Ramos (cell line): ENCODE data around the gene GABBR2.
"Not testable (repeated sequence)": the region's sequence is repeated elsewhere in the genome, so short reads cannot be mapped to it uniquely, and the experiment has no call there.

Experiments
- in situ Hi-C: fragments of 300-500 bp; cut with MboI; formaldehyde crosslinking; loops from one replicate; pipeline ENCODE4 v1.14.3; 2022; ENCODE audit warnings: low sequenced_read_pairs; ENCODE audit not compliant: unreplicated experiment

The GABBR2 gene

DNA sequence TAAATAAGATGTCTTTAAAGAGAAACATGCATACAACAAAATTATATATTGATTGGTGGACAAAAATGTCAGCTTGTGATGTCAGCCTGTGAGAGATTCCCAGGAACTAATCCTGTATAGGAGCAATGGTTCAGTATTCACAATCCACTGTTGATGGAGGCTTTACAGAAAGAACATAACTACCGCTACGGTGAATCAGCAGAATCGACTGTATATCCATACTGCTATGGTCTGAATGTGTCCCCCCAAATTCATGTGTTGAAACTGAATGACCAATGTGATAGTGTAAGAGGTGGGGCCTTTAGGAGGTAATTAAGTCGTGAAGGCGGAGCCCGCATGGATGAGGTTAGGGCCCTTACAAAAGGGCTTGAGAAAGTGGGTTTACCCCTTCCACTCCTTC is 412.9 kb downstream of the GABBR2 start:
- in situ Hi-C loops: no loop called here

DNA sequence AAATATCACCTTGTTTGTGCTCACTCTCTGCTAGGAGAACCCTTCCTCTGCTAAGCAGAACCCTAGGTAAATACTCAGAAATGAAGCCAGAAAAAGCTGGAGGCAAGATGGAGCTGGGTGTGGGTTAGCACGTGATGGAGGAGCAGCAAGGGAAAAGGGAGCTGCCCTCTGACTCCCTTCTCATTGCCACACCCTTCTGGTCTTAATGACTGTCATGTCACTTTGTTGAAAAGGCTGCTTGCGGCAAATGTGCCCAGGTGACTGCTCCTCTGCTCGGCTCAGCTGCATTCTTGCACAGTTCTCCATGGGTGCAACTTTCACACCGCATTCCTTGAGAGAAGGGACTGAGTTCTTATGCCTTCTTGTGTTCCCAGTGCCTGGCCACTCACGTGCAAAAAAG is 416.9 kb downstream of the GABBR2 start:
- in situ Hi-C loops: no loop called here

DNA sequence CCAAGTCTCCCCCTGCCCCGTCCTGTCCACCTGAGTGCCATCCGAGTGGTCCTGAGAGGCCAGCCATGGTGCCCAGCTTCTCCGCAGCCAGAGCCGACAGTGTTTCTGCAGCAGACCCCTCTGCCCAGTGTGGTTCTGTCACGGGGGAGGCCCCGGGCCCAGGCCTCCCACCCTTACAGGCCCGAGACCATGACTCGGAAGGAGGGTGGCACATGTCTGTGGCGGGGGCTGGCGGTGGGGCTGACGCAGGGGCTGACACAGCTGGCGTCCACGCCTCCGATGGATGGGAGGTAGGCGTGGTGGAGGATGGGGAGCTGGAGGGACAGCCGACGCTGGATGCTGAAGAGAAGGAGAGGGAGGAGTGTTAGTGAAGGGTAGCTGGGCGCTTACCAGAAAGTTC is 418.3 kb downstream of the GABBR2 start:
- in situ Hi-C loops: no loop called here

DNA sequence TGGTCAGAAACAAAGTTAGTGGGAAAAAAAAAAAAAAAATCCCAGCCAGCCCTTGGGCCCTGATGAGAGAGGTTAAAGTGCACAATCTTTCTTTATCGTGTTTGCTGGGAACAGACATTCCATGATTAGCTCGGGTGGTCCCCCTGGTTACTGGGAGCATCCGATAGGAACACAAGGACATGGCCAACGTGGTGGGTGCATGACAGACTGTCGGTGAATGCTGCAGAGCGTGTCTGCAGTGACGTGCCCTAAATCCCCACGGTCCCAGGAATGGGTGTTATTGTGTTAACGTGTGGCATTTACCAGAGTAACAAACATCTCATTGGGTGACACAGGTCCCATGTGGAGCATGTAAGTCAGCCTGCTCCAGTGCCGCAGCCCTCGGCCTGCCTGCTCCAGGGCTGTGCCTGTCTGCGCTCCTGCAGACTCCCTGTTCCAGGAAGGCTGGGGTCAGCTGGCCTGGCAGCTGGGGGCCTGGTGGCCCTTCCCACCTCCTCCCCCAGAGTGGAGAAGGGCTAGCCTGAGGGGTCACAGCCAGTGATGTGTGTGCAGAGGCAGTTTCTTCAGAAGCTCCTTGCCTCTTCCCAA is 419.0 kb downstream of the GABBR2 start:
- in situ Hi-C loops: no loop called here

DNA sequence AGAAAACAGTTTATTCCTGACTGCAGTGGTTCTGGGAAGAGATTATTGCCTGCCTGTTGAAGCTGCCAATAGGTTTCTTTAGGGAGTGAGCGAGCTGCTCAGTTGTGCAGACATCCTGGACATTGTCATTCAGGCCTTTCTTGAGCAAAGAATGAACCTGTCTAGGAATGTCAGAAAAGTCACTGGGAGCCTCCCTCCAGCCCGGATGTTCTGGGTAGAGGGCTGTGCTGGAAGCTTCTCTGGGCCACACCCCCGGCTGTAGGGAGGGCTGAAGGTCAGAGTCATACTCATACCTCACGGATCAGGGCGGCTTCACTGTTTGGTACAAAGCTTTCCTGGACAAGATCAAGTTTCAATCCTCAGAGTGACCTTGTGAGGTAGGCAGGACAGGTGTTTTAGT is 419.9 kb downstream of the GABBR2 start:
- in situ Hi-C loops: no loop called here

DNA sequence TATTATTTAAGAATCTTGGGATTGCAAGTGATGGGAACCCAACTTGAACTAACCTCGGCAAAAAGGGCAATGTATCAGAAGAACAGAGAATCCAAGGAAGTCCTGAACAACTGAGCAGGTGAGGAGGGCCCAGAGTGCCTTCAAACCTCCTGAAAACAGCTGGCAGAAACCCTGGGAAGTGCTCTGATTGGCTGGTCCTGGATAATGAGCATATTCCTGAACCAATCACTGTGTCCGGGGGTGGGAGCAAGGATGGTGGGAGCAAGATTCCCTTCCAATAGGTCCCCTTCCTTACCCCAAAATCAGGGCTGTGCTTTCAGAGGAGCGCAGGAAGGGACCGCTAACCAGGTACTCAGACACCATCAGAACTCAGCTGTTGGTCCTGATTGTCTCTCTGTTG is 421.4 kb downstream of the GABBR2 start:
- in situ Hi-C loops: no loop called here

DNA sequence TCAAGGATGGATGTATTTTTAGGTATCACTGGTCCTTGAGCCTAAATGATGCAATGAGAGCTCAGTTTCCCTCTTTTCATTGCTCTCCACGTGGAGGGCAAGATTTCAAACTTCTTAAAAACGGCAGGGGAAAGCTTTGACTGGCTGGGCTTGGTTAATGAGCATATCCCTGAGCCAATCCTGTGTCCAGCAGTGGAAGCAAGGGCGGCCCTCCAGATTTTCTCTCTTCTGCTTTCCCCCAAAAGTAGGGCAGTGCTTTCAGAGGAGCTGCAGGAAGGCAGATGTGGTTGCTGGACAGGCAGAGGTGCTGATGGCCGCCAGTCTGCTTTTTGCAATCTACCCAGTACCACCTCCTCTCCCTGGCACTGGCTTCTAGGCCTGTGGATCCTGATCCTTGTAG is 423.3 kb downstream of the GABBR2 start:
- in situ Hi-C loops: no loop called here

DNA sequence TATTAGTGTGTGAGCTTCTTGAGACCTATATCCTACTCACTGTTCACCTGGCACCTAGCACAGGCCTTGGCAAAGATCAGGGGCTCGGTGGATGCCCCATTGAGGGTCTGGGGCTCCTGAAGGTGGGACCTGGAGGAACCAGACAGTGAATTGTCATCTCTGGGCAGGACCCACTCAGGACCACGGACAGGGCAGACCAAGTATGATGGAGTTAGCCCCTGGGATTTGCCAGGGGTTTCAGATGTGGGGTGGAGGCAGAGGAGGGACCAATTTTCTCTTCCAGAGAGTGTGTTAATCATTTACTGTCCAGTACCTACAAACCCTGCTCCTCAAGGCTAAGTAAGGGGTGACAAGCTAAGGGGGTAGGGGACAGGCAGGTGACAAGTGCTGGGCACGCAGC is 424.0 kb downstream of the GABBR2 start:
- in situ Hi-C loops: no loop called here

DNA sequence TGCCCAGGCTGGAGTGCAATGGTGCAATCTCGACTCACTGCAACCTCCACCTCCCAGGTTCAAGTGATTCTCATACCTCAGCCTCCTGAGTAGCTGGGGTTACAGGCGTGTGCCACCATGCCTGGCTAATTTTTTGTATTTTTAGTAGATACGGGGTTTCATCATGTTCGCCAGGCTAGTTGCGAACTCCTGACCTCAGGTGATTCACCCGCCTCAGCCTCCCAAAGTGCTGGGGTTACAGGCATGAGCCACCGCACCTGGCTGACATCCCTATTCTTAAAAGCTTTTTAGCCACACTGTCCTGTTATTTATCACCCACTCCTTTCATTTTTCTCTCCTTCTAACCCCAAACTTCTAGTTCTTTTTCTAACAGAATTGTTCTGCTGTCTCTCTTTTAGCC is 425.6 kb downstream of the GABBR2 start:
- in situ Hi-C loops: not testable (repeated sequence)

DNA sequence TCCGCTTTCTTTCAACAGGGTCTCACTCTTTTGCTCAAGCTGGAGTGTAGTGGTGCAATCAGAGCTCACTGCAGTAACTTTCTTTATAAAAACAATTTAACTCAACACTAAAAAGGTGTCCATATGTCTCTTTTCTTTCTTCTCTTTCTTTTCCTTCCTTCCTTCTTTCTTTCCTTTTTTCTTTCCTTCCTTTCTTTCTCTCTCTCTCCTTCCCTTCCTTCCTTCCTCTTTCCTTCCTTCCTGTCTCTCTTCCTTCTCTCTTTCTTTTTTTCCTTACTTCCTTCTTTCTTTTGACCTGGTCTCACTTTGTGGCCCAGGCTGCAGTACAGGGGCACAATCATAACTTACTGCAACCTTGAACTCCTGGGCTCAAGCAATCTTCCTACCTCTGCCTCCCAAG is 427.5 kb downstream of the GABBR2 start:
- in situ Hi-C loops: no loop called here

DNA sequence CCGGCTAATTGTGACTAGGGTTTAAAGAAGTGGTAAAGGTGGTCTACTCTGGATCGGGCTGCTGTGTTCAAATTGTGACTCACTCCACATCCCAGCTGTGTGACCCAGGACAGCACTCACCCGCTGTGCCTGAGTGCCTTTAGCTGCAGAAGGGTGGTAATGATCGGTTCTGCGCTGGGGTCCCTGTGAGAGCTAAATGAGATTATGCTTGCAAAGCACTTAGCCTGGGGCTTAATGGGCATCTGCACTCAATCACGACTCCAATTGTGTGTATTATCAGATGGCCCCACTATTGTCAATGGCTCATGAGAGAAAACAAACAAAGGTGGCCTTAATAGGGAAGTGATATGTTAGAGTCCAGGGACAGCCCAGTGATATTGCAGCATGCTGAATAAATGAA is 428.2 kb downstream of the GABBR2 start:
- in situ Hi-C loops: no loop called here

DNA sequence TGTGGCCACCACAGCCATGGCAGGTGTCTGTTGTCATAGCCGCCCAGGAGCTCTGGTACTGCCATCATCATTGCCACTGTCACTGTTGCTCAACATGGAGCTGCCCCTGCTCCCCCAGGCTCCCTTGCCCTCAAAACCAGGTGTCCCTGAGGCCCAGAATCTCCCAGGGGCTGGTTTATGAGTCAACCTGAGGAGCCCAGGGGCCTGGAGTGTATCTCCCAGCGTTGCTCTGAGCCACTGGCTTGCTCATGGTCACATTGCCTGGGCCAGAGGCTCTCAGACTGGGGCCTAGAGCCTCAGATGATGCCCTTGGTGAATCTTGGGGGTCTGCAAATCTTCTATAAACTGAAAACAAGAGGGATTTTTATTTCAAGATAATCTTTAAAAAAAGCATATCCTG is 428.6 kb downstream of the GABBR2 start:
- in situ Hi-C loops: no loop called here

DNA sequence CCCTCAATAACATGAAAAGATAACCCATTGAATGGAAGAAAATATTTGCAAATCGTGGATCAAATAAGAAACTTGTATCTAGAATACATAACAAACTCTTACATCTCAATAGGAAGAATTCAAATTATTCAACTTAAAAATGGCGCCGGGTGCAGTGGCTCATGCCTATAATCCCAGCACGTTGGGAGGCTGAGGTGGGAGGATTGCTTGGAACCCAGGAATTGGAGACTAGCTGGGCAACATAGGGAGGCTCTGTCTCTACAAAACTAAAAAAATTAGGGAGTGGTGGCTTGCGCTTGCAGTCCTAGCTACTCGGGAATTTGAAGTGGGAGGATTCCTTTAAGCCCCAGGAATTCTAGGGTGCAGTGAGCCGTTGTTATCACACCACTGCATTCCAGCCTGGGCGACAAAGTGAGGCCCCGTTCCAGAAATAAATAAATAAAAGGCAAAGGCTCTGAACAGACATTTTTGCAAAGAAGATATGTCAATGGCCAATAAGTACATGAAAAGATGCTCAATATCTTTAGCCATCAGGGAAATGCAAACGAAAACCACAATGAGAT is 431.7 kb downstream of the GABBR2 start:
- in situ Hi-C loops: no loop called here

DNA sequence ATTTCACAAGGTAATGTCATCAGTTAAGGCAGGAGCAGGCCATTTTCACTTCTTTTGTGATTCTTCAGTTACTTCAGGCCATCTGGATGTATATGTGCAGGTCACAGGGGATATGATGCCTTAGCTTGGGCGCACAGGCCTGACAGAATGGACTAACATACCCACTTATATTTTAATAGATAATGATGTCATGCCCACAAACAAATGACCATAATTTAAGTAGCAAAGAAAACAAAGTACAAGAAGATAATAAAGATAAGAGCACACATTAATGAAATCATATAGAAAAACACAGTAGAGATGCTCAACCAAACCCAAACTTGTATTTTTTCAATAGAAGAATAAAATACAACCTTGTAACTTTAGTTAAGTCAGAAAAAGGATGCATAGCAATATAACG is 433.6 kb downstream of the GABBR2 start:
- in situ Hi-C loops: no loop called here

DNA sequence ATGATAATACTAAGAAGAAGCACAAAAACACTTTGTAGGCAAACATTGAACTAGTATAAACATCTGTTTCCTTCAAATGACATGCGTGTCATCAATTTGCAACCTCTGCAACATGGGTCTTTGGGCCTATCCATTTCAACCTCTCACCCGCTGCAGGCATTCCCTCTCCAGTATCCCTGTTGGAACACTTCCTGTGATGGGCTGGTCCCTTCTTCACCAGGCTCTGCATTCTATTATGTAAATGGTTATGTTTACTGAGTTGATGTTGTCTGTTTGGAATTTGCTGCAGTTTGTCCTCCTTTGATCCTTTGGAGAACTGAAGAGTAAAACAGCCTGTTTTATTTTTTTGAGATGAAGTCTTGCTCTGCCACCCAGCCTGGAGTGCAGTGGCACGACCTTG is 436.7 kb downstream of the GABBR2 start:
- in situ Hi-C loops: loop anchor here (25.0 kb wide), 1 partner anchor 360 kb away; the partner anchor contains the start of gene TRMO

DNA sequence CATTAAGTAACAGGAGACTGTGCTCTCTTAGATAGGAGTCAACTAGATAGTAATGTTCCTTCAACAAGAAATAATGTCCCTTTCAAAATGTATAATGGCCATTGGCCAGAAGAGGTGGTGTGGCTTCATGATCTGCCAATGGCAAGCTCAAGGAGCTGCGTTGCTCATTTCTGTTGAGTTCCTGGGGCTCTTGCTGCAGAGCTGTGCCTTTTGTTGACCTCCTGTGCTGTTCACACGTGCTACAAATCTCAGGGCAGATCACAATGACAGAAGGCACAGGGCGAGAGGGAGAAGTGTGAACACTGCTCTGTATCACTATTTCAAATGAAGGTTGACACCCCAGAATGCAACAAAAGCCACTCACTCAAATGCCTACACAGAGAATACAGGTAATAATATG is 437.3 kb downstream of the GABBR2 start:
- in situ Hi-C loops: loop anchor here (25.0 kb wide), 1 partner anchor 359 kb away; the partner anchor contains the start of gene TRMO

DNA sequence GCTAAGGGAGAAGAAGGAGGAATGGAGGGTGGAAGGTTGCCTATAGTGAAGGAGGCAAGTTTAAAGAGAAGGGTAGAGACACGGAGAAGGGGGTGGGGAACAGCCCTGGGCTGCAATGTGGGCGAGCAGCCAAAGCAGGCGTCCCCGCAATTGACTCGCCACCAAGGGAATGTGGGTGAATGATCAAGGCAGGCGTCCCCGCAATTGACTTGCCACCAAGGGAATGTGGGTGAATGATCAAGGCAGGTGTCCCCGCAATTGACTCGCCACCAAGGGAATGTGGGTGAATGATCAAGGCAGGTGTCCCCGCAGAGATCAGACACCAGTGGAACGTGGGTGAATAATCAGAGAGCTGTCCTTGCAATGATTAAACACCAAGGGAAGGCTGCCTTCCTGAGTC is 438.5 kb downstream of the GABBR2 start:
- in situ Hi-C loops: loop anchor here (25.0 kb wide), 1 partner anchor 358 kb away; the partner anchor contains the start of gene TRMO

DNA sequence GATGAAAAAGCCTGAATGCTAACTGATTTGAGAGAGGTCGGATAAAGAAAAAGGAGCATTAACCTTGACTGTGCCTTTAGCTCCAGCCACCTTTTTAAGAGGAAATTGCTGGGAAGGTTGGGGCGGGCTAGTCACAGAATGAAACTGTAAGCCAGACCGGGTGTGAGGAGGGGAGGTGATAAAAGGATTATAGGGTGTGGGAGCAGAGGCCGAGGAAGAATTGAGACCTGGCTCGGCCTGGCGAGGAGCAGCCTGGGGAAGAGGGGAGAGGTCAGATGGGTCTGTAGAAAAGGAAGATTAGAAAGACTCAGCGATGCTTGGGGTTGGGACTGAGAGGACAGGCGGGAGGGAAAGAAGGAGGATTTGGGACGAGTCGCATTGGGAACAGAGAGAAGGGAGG is 439.1 kb downstream of the GABBR2 start:
- in situ Hi-C loops: loop anchor here (25.0 kb wide), 1 partner anchor 357 kb away; the partner anchor contains the start of gene TRMO

DNA sequence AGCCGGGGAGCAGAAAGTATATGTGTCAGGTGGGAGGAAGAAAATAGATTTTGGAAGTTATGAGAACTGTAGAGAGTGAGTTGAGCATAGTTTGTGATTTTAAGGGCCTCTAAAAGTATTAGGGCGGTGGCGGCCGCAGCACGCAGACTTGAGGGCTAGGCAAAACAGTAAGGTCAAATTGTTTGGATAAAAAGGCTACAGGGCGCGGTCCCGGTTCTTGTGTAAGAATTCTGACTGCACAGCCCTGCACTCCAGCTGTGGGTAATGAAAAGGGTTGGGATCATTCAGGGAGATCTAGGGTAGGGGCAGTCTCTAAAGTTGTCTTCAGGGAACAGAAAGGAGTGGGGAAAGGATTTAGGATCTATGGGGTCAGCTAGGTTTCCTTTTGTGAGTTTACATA is 441.2 kb downstream of the GABBR2 start:
- in situ Hi-C loops: loop anchor here (25.0 kb wide), 1 partner anchor 355 kb away; the partner anchor contains the start of gene TRMO

DNA sequence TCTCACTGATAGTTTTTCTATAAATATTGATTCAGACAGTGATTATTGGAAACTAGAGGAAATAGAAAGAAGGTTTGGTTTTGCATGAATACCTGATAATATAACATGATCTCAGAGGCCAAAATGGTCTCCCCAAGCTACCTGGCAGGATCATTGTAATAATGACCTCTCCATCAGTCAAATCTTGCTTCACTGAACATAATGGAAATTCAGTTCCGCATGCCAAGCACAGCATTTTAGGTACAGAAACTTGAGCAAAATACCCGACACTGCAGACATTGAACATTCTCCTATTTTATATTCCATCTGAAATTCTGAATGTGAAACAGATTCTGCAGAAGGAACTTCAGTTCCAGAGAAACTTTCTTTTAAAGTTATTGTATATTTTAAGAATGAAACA is 444.2 kb downstream of the GABBR2 start:
- in situ Hi-C loops: loop anchor here (25.0 kb wide), 1 partner anchor 352 kb away; the partner anchor contains the start of gene TRMO

DNA sequence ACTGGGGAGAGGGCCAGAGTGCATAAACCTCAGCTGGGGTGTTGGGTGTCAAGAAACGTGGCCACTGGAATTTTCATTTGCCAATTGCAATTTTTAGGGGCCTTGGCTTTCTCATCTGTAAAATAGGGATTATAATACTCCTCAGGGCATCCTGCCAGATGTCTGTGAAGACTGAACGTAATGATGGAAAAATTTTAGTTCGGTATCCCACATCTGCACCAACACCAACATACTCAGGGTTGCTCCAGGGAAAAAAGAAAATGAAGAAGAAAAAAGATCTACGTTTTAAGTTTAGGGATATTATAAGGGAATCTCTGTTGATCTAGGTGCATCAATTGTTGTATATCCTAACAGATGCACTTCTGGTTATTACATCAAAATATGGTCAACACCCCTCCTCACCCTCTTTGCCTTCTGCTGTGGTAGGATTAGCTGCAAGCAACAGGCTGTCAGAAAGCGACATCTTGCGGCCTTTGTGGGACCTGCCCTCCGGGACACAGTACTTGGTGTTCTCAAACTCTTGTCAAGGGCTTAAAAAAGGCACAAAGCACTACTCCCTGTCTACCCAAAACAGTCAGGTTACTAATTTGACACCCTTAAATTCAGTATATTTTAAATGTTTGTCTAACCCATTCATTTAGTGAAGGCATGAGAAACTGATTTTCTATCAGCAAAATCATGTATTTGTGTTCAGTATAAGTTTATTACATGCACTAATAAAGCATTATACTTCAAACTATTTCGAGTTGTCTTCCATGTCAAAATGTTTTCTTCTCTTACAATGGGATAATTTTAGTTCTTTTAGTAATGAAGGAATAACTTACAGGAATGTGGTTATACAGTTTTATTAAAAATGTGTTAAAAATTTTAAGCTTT is 445.0 kb downstream of the GABBR2 start:
- in situ Hi-C loops: loop anchor here (25.0 kb wide), 1 partner anchor 351 kb away; the partner anchor contains the start of gene TRMO
